Measurements from ENCODE around the gene PACSIN3. TPM values are rescaled to one million over a fixed set of nuclear protein-coding genes. Genes with fewer than 3 reads are reported as not detected.

Gene PACSIN3
- total RNA-seq, 6 experiments from 2014 or later, result 9.6 to 31.1 (median 25.0) TPM

- no peak for DNase-seq
- 82% methylated on average over 3 of the region's 3 CpGs for WGBS (ENCODE audit: insufficient coverage, low coverage, low lambda C conversion rate, missing lambda C conversion rate)
- no peak for ATAC-seq
Measured at GRCh38 chr11:47130543-47130942, 55.7 kb downstream of the PACSIN3 start.

More at GRCh38 chr11:47130543-47130942, 55.7 kb downstream of the PACSIN3 start:
- Histone ChIP-seq H3K4me3 (no peak overlapping the region), H3K27me3 (no peaks in the 10 kb centered on the region), H3K27ac (no peak overlapping the region), H3K9me3 (no peaks in the 10 kb centered on the region), H3K36me3 (no peaks in the 10 kb centered on the region), H3K4me1 (no peaks in the 10 kb centered on the region)
- TF ChIP-seq POLR2A (IDR thresholded peaks at IDR 0.05), result no peak
- TF ChIP-seq CTCF (IDR thresholded peaks at IDR 0.05), result no peak
- intact Hi-C loops (cut with DNase I), result no loop called here

Small RNA genes within 50 kb of the gene (microRNA-seq; reads per million reads assigned to microRNA genes)
- gene MIR6745, result 0 reads per million in 2 donors

Small RNA genes within 50 kb of the gene (small RNA-seq; reads per million reads assigned to genes)
- 0 reads per million in 2 experiments for gene MIR6745

Other genes starting within 250 kb of the PACSIN3 start
- gene CSTPP1, start 249.7 kb downstream of the PACSIN3 start, total RNA-seq, result 1 to 10 TPM; 3.3 to 7.5 (median 4.6) TPM
- 10 to 100 TPM; 37.7 to 64.4 (median 62.1) TPM for gene ARFGAP2, start 9.6 kb downstream of the PACSIN3 start, total RNA-seq
- gene DDB2, start 28.5 kb upstream of the PACSIN3 start, total RNA-seq, result 10 to 100 TPM; 13.1 to 24.2 (median 13.8) TPM
- gene ACP2, start 62.4 kb upstream of the PACSIN3 start, total RNA-seq, result 100 to 1,000 TPM in 2 of 6 experiments, 10 to 100 TPM in 4; 53.3 to 173 (median 64.1) TPM
- 10 to 100 TPM; 61.5 to 82.9 (median 67.3) TPM for gene NR1H3, start 71.6 kb upstream of the PACSIN3 start, total RNA-seq
- gene MADD, start 83.7 kb upstream of the PACSIN3 start, total RNA-seq, result 10 to 100 TPM; 15.2 to 21.3 (median 16.8) TPM
- gene MYBPC3, start 166.3 kb upstream of the PACSIN3 start, total RNA-seq, result under 1 TPM in 5 of 6 experiments, not detected in 1; 0.04 to 0.24 (median 0.13) TPM
- 10 to 100 TPM in 3 of 6 experiments, 1 to 10 TPM in 3; 7.5 to 29.1 (median 10.1) TPM for gene SPI1, start 192.1 kb upstream of the PACSIN3 start, total RNA-seq
- gene SLC39A13, start 222.2 kb upstream of the PACSIN3 start, total RNA-seq, result 10 to 100 TPM in 5 of 6 experiments, 1 to 10 TPM in 1; 9.8 to 21.2 (median 13.1) TPM
- gene PSMC3, start 240.0 kb upstream of the PACSIN3 start, total RNA-seq, result 10 to 100 TPM; 52.5 to 98.1 (median 63.3) TPM

All from right lobe of liver (tissue), 6 donors.